ENCODE data around the gene ZBTB5.

Gene ZBTB5

DNA sequence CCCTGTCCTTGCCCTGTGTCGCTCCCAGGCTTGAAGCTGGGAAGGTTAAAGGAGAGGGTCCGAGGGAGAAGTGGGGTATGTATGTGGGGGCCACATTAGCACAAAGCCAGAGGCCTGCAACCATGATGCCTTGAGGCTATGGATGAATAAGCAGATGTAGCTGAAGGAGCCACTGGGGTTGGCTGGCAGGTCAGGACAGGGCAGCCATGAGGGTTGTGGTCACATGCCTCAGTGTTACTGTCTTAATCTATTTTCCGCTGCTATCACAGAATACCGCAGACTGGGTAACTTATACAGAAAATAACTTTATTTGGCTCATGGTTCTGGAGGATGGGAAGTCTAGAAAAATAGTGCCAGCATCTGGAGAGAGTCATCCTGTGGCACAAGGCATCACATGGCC, 51.9 kb downstream of the ZBTB5 start:
- no peak for DNase-seq
- TF ChIP-seq, protein P1, sequence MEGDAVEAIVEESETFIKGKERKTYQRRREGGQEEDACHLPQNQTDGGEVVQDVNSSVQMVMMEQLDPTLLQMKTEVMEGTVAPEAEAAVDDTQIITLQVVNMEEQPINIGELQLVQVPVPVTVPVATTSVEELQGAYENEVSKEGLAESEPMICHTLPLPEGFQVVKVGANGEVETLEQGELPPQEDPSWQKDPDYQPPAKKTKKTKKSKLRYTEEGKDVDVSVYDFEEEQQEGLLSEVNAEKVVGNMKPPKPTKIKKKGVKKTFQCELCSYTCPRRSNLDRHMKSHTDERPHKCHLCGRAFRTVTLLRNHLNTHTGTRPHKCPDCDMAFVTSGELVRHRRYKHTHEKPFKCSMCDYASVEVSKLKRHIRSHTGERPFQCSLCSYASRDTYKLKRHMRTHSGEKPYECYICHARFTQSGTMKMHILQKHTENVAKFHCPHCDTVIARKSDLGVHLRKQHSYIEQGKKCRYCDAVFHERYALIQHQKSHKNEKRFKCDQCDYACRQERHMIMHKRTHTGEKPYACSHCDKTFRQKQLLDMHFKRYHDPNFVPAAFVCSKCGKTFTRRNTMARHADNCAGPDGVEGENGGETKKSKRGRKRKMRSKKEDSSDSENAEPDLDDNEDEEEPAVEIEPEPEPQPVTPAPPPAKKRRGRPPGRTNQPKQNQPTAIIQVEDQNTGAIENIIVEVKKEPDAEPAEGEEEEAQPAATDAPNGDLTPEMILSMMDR (IDR thresholded peaks at IDR 0.05; ENCODE audit: low read depth, low read length): no peak
- Histone ChIP-seq H3K36me3 (no peaks in the 10 kb centered on the region), H3K27me3 (no peaks in the 10 kb centered on the region), H3K4me3 (ENCODE audit: low read depth, low read length) (no peak overlapping the region), H3K4me1 (no peaks in the 10 kb centered on the region; the same call in 1 of the 2 replicates), H3K9me3 (no peaks in the 10 kb centered on the region)

DNA sequence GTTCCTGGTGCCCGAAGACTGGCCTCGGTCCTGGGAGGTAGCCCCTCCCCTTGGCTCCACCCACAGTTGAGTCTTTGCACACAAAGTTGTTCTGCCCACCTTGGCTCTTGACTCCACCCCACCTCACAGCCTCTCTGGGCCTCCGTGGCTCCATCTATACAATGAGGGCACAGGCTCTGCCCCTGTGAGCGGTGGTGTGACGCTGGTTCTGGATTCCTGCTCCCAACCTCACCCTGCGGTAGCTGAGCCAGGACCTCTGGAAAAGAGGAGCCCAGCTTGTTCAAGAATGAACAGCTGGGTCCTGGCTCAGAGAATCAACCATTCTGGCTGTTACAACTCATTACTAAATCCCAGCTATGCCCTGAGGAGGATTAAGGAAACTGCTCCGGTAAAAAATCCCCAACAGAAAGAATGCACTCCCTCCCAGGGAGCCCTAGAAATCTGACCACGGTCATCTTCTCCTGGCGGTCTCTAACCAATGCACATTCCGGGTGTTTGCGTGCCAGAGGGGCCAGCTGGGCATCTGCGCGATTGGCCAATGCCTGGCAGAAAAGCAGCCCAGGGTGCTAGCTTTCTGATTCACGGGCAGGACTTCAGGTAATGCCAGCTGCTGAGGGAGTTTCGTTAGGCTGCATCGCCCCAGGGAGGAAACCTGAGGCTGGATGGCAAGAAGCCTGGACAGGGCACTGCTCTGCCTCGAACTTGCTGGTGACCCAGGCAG, 52.7 kb downstream of the ZBTB5 start:
- Histone ChIP-seq H3K27me3 (no peaks in the 10 kb centered on the region), H3K36me3 (no peaks in the 10 kb centered on the region), H3K4me3 (ENCODE audit: low read depth, low read length) (no peak overlapping the region), H3K4me1 (no peaks in the 10 kb centered on the region; the same call in 1 of the 2 replicates), H3K9me3 (no peaks in the 10 kb centered on the region)
- TF ChIP-seq, protein P1 (IDR thresholded peaks at IDR 0.05; ENCODE audit: low read depth, low read length): no peak
- DNase-seq: no peak

DNA sequence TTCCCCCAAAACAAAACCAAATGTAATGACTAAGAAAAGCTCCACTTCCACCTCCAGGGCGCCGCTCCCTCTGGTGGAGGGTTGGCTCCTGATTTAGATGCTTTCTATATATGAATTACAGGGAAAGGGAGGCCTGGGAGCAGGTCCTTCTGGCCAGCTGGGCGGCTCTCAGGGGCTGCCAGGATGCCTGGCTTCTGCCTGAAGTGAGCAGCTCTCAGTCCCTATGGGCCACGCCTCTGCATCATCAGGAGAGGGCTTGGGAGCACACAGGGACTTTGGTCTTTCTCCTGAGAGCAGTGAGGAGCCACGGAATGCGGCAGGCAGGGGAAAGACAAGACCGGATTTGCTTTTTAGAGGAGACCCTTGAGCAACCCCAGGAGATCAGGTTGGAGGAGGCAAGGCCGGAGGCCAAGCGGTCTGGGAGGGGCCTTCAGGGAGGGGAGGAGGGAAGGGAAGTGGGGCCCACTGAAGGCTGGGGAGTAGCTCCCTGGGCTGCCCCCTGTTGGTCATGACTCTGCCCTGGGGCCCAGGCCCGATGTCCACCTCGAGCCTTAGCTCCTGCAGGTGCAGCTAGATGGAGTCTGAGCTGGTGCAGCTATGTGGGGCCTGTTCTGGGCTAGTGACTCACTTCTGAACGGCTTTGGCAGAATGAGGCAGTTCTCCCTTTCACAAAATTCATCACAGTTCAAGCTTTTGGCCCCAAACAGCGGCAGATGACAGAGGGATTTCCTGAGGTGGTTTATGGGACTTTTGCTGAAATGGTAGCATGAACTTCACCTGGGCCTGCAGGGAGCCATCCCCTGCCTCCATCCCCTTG, 54.1 kb downstream of the ZBTB5 start:
- Histone ChIP-seq H3K36me3 (no peaks in the 10 kb centered on the region), H3K27me3 (no peaks in the 10 kb centered on the region), H3K4me3 (ENCODE audit: low read depth, low read length) (no peak overlapping the region), H3K9me3 (no peaks in the 10 kb centered on the region), H3K4me1 (no peaks in the 10 kb centered on the region; the same call in 1 of the 2 replicates)
- DNase-seq: no peak
- TF ChIP-seq, protein P1 (IDR thresholded peaks at IDR 0.05; ENCODE audit: low read depth, low read length): peak; percentile 41

DNA sequence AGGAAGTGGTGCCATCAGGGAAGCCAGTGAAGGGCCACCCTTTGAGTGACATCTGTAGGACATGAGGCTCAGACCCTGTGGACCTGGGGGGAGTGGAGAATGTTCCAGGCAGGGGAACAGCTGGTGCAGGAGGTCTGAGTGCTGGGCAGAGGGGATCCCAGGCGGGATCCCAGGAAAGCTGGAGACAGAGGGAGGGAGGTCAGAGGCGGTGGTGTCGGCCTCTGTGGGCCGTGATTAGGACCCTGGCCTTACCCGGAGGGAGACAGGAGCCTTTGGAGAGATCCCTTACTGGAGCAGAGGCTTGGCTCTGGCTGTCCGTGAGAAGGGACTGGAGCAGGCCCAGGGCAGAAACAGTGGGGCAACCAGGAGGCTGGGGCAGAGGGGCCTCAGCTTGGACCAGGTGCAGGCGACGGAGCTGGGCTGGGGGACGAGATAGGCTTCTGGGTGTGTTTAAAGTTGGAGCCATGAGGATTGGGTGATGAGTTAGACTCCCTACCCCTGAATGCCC, 54.8 kb downstream of the ZBTB5 start:
- no peak for DNase-seq
- H3K4me3 ChIP-seq (ENCODE audit: low read depth, low read length): no peak overlapping the region
- no peaks in the 10 kb centered on the region for H3K9me3 ChIP-seq
- TF ChIP-seq, protein P1 (IDR thresholded peaks at IDR 0.05; ENCODE audit: low read depth, low read length): no peak
- H3K4me1 ChIP-seq: no peaks in the 10 kb centered on the region; the same call in 1 of the 2 replicates
- H3K36me3 ChIP-seq: no peaks in the 10 kb centered on the region
- no peaks in the 10 kb centered on the region for H3K27me3 ChIP-seq

DNA sequence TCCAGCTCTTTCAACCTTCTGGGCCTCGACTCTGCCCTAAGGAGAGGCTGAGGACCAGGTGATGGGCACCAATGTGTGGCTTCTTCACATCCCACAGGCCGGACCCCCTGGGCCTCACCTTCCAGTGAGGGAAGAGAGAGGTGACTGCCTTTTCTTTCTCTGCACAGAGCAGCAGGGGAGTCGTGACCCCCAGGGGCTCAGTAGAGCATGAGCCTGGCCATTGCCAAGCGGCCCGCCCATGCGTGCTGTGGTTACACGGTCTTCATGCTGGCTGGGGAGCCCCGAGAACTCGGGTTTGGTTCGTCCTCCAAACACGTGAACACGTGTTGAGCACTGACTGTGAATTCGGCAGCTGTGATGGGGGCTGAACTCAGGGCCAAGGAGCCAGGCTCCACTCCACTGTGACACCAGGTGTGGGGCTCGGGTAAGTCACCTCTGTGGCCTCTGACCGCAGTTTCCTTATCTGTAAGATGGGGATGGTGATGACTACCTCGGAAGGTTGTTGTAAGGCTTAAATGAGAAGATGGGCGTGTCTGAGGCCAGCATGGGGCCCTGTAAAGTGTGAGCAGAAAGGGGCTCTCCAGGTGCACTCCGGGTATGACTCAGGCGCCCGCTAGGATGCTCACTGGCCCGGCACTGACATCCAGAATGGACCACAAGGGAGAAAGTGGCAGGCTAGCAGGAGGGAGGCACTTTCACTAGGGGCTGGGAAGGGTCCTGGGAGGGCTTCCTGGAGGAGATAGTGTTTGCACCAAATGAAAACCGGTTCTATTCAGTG, 56.1 kb downstream of the ZBTB5 start:
- TF ChIP-seq, protein P1 (IDR thresholded peaks at IDR 0.05; ENCODE audit: low read depth, low read length): no peak
- Histone ChIP-seq H3K36me3 (no peaks in the 10 kb centered on the region), H3K9me3 (no peaks in the 10 kb centered on the region), H3K4me1 (no peaks in the 10 kb centered on the region; the same call in 1 of the 2 replicates), H3K27me3 (no peaks in the 10 kb centered on the region), H3K4me3 (ENCODE audit: low read depth, low read length) (no peak overlapping the region)
- no peak for DNase-seq
